GM12878 (cell line): Measurements from ENCODE around the gene CBFA2T3. TPM values are rescaled to one million over a fixed set of nuclear protein-coding genes. Genes with fewer than 3 reads are reported as not detected.

Source experiments
- ATAC-seq: fragments of 200-7000 bp; cut with Tn5 transposase; 3 replicates; pipeline ENCODE4 v1.9.1; 2020; ENCODE audit warnings: mild to moderate bottlenecking, moderate library complexity
- BruUV-seq: library from RNA; stranded (reverse); fragments of 400-500 nt; replicated peaks from 2 replicates; lab custom pipeline; 2021; lab: Mats Ljungman, UMichigan
- CTCF ChIA-PET: fragments of 300-600 bp; sonication (Branson Sonifier 250); formaldehyde crosslinking; extraction: SDS; loops from one replicate; lab custom pipeline; 2021; ENCODE audit warnings: inconsistent platforms; lab: Yijun Ruan, JAX
- POLR2A ChIA-PET: fragments of 350-600 bp; formaldehyde crosslinking; extraction: SDS; loops from one replicate; lab custom pipeline; 2021; ENCODE audit warnings: inconsistent platforms; lab: Charles Lee
- RAD21 ChIA-PET: fragments of 300-600 bp; sonication (Branson Sonifier 250); formaldehyde crosslinking; loops from one replicate; lab custom pipeline; 2023; ENCODE audit warnings: antibody characterized with exemption; ENCODE audit not compliant: unreplicated experiment; lab: Charles Lee
- SMC1A ChIA-PET: fragments of 300-600 bp; sonication (Branson Sonifier 250); formaldehyde crosslinking; loops from one replicate; lab custom pipeline; 2023; ENCODE audit not compliant: unreplicated experiment, uncharacterized antibody; lab: Charles Lee
- DNase-seq: peaks from one replicate; pipeline ENCODE4 v3.0.0-alpha.2; 2011; ENCODE audit warnings: low read depth, low spot score
- FAIRE-seq: peaks from 3 replicates; lab custom pipeline; 2011; peaks lifted over from hg19 to GRCh38; lab: Jason Lieb, UNC
- H2AFZ ChIP-seq: 2 replicates; pipeline ENCODE4 v1.6.0; 2011; ENCODE audit warnings: low read depth, low read length, control low read depth; ENCODE audit not compliant: control insufficient read depth
- H3K27ac ChIP-seq: 2 replicates; pipeline ENCODE4 v1.5.1; 2011; ENCODE audit warnings: control low read depth; ENCODE audit not compliant: control insufficient read depth, insufficient read depth
- H3K27me3 ChIP-seq, 2 experiments: replicated peaks in 1 of 2; 2 replicates each; pipeline versions ENCODE4 v1.6.0 to v1.6.1; 2011; ENCODE audit warnings: low read length in 1 of 2; ENCODE audit not compliant: control insufficient read depth in 2 of 2, insufficient read depth in 2 of 2
- H3K36me3 ChIP-seq, 2 experiments: 2 replicates each; pipeline ENCODE4 v1.5.1; 2011; ENCODE audit warnings: low read length in 1 of 2; ENCODE audit not compliant: control insufficient read depth in 2 of 2, insufficient read depth in 2 of 2
- H3K4me1 ChIP-seq: 2 replicates; pipeline ENCODE4 v1.6.1; 2011; ENCODE audit warnings: mild to moderate bottlenecking, low read length, moderate library complexity, mixed read lengths; ENCODE audit not compliant: control insufficient read depth, insufficient read depth
- H3K4me2 ChIP-seq: 2 replicates; pipeline ENCODE4 v1.6.0; 2011; ENCODE audit warnings: control low read depth; ENCODE audit not compliant: control insufficient read depth, insufficient read depth
- H3K4me3 ChIP-seq: fragments of 200-600 bp; sonication (generic); 2 replicates; pipeline ENCODE4 v1.5.1; 2016
- H3K79me2 ChIP-seq: 2 replicates; pipeline ENCODE4 v1.6.0; 2011; ENCODE audit warnings: low read length; ENCODE audit not compliant: control insufficient read depth, insufficient read depth
- H3K9ac ChIP-seq: 2 replicates; pipeline ENCODE4 v1.8.0; 2011; ENCODE audit warnings: low read length, control low read depth, mixed read lengths; ENCODE audit not compliant: control insufficient read depth, insufficient read depth
- H3K9me3 ChIP-seq: replicated peaks from 3 replicates; pipeline ENCODE4 v1.5.1; 2011; ENCODE audit warnings: mild to moderate bottlenecking, low read length; ENCODE audit not compliant: control insufficient read depth, insufficient read depth
- H4K20me1 ChIP-seq: 2 replicates; pipeline ENCODE4 v1.6.0; 2011; ENCODE audit not compliant: control insufficient read depth, insufficient read depth
- ATF3 ChIP-seq: IDR thresholded peaks from 2 replicates; pipeline ENCODE4 v1.6.1; 2011; ENCODE audit warnings: low read depth, mild to moderate bottlenecking, low read length, moderate library complexity, borderline replicate concordance; ENCODE audit errors: extremely low read depth
- FOXK2 ChIP-seq: fragments of 450-650 bp; IDR thresholded peaks from 2 replicates; pipeline ENCODE4 v1.6.1; 2017; ENCODE audit warnings: mild to moderate bottlenecking, moderate library complexity
- HDGF ChIP-seq: fragments of 450-650 bp; IDR thresholded peaks from 2 replicates; pipeline ENCODE4 v1.6.1; 2016; ENCODE audit warnings: antibody characterized with exemption
- MYC ChIP-seq: IDR thresholded peaks from 2 replicates; pipeline ENCODE4 v1.6.1; 2011; ENCODE audit warnings: mild to moderate bottlenecking, low read length, moderate library complexity, inconsistent platforms; ENCODE audit not compliant: insufficient read depth, insufficient replicate concordance, insufficient read length, severe bottlenecking
- NR2C1 ChIP-seq: fragments of 450-650 bp; IDR thresholded peaks from 2 replicates; pipeline ENCODE4 v1.6.1; 2017; ENCODE audit warnings: antibody characterized with exemption, mild to moderate bottlenecking, moderate library complexity
- SMAD1 ChIP-seq: fragments of 450-650 bp; IDR thresholded peaks from 2 replicates; pipeline ENCODE4 v1.6.1; 2018; ENCODE audit warnings: mild to moderate bottlenecking, low read depth; ENCODE audit not compliant: partially characterized antibody
- TCF12 ChIP-seq: IDR thresholded peaks from 2 replicates; pipeline ENCODE4 v1.6.1; 2011; ENCODE audit warnings: low read depth, mild to moderate bottlenecking, low read length
- TCF3 ChIP-seq: IDR thresholded peaks from 2 replicates; pipeline ENCODE4 v1.6.1; 2012; ENCODE audit warnings: low read depth, mild to moderate bottlenecking, low read length, borderline replicate concordance; ENCODE audit not compliant: insufficient read depth
- ZBED1 ChIP-seq: IDR thresholded peaks from 2 replicates; pipeline ENCODE4 v1.6.1; 2016; ENCODE audit warnings: borderline replicate concordance
- WGBS: methylation state at CpG from one replicate; pipeline ENCODE4 v1.1.6; 2016; ENCODE audit warnings: low lambda C conversion rate; ENCODE audit not compliant: insufficient replicate concordance, insufficient coverage; ENCODE audit errors: missing lambda C conversion rate; 5-methylcytosine and 5-hydroxymethylcytosine counted together
- in situ Hi-C: fragments of 300-500 bp; cut with MboI; formaldehyde crosslinking; loops from 9 replicates; pipeline ENCODE4 v1.14.3; 2018; ENCODE audit warnings: mixed read lengths
- intact Hi-C: fragments of 100-400 bp; cut with micrococcal nuclease; formaldehyde crosslinking; loops from one replicate; pipeline ENCODE4 v1.14.2; 2022; ENCODE audit not compliant: unreplicated experiment
- polyA plus RNA-seq, 11 experiments: library from polyadenylated mRNA; depleted of rRNA in 4 of 11; unstranded in 6 of 11; stranded (reverse) in 5 of 11; fragments of >200 nt; fragmentation: Nextera tagmentation in 4 of 11; fragmentation: Illumina TruSeq in 1 of 11; extraction: Ambion mirVana in 4 of 11; extraction: Trizol in 1 of 11; gene quantifications; 1 replicate in 1 of 11; 2 replicates in 10 of 11; pipeline versions ENCODE4 v1.2.1 to v1.2.3, GENCODE V29; 2011 to 2016; ENCODE audit warnings: inconsistent platforms in 2 of 11, missing spikeins in 2 of 11, low read depth in 1 of 11
- total RNA-seq, 4 experiments: library from RNA; depleted of rRNA in 3 of 4; stranded (reverse); fragments of >200 nt in 3 of 4; fragmentation: Illumina TruSeq in 1 of 4; extraction: Trizol in 1 of 4; gene quantifications; 2 replicates each; pipeline versions ENCODE4 v1.2.1 to v1.2.3, GENCODE V29; 2013 to 2021
- TF ChIP-seq, protein P1 (sequence below): fragments of 150-350 bp; IDR thresholded peaks from 2 replicates; pipeline ENCODE4 v1.6.1; 2014; ENCODE audit warnings: mild to moderate bottlenecking, low read depth, low read length
- TF ChIP-seq, protein P2 (sequence below): fragments of 450-650 bp; IDR thresholded peaks from 2 replicates; pipeline ENCODE4 v1.6.1; 2014; ENCODE audit warnings: mild to moderate bottlenecking
- TF ChIP-seq, protein P3 (sequence below): fragments of 450-650 bp; IDR thresholded peaks from 2 replicates; pipeline ENCODE4 v1.6.1; 2016; ENCODE audit warnings: mild to moderate bottlenecking, moderate library complexity, borderline replicate concordance

Gene CBFA2T3
- total and polyA plus RNA-seq, 10 of the 15 experiments (the other 5 are each of a cell fraction or from before 2014, with no cell fraction given): 0.69 to 42.6 (median 4.5) TPM

- TF ChIP-seq ATF3 (no peak), ZBED1 (no peak), MYC (no peak), HDGF (peak; percentile 28; the same call in 1 of the 2 replicates)
- TF ChIP-seq, protein P1, sequence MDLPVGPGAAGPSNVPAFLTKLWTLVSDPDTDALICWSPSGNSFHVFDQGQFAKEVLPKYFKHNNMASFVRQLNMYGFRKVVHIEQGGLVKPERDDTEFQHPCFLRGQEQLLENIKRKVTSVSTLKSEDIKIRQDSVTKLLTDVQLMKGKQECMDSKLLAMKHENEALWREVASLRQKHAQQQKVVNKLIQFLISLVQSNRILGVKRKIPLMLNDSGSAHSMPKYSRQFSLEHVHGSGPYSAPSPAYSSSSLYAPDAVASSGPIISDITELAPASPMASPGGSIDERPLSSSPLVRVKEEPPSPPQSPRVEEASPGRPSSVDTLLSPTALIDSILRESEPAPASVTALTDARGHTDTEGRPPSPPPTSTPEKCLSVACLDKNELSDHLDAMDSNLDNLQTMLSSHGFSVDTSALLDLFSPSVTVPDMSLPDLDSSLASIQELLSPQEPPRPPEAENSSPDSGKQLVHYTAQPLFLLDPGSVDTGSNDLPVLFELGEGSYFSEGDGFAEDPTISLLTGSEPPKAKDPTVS: peak; percentile 97
- TF ChIP-seq, protein P2, sequence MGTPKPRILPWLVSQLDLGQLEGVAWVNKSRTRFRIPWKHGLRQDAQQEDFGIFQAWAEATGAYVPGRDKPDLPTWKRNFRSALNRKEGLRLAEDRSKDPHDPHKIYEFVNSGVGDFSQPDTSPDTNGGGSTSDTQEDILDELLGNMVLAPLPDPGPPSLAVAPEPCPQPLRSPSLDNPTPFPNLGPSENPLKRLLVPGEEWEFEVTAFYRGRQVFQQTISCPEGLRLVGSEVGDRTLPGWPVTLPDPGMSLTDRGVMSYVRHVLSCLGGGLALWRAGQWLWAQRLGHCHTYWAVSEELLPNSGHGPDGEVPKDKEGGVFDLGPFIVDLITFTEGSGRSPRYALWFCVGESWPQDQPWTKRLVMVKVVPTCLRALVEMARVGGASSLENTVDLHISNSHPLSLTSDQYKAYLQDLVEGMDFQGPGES: no peak
- TF ChIP-seq, all 136 proteins: peak for 21
Observed at GRCh38 chr16:88983771-88984687, 7.0 kb upstream of the CBFA2T3 start (continued).

- ChIA-PET SMC1A (interaction anchor here (1.8 to 2.8 kb wide), 3 partner anchors 10 to 114 kb away, joined by 4 to 12 read pairs (median 6); no protein-coding TSS in a partner anchor), RAD21 (interaction anchor here (0.8 to 4.9 kb wide), 4 partner anchors 11 to 133 kb away, joined by 3 to 37 read pairs (median 3); partner anchors contain the start of genes GALNS and TRAPPC2L), CTCF (interaction anchor here (0.7 to 2.4 kb wide), 3 partner anchors 11 to 41 kb away, joined by 3 to 11 read pairs (median 3); no protein-coding TSS in a partner anchor), POLR2A (interaction anchor here (1.1 to 2.4 kb wide), 4 partner anchors 13 to 78 kb away, joined by 3 to 20 read pairs (median 6); no protein-coding TSS in a partner anchor)
- Histone ChIP-seq H3K79me2 (peaks cover 5% of the 10 kb centered on the region), H3K4me2 (peak overlapping the region; percentile 19), H3K9me3 (no peaks in the 10 kb centered on the region), H3K4me3 (no peak overlapping the region), H2AFZ (peak overlapping the region; percentile 8; the same call in 1 of the 2 replicates), H3K9ac (peak overlapping the region; percentile 2; the same call in 1 of the 2 replicates), H4K20me1 (no peaks in the 10 kb centered on the region), H3K27ac (peak overlapping the region; percentile 51), H3K4me1 (peaks cover 58% of the 10 kb centered on the region), H3K27me3 (no peaks in the 10 kb centered on the region), H3K36me3 (no peaks in the 10 kb centered on the region)
- WGBS: 6% methylated on average over 11 of the region's 11 CpGs
- no TSS peak for BruUV-seq
- in situ Hi-C loops (no loop called here), intact Hi-C loops (no loop called here)
- ATAC-seq (peak; percentile 50), FAIRE-seq (no peak), DNase-seq (no peak)
- TF ChIP-seq, protein P3, sequence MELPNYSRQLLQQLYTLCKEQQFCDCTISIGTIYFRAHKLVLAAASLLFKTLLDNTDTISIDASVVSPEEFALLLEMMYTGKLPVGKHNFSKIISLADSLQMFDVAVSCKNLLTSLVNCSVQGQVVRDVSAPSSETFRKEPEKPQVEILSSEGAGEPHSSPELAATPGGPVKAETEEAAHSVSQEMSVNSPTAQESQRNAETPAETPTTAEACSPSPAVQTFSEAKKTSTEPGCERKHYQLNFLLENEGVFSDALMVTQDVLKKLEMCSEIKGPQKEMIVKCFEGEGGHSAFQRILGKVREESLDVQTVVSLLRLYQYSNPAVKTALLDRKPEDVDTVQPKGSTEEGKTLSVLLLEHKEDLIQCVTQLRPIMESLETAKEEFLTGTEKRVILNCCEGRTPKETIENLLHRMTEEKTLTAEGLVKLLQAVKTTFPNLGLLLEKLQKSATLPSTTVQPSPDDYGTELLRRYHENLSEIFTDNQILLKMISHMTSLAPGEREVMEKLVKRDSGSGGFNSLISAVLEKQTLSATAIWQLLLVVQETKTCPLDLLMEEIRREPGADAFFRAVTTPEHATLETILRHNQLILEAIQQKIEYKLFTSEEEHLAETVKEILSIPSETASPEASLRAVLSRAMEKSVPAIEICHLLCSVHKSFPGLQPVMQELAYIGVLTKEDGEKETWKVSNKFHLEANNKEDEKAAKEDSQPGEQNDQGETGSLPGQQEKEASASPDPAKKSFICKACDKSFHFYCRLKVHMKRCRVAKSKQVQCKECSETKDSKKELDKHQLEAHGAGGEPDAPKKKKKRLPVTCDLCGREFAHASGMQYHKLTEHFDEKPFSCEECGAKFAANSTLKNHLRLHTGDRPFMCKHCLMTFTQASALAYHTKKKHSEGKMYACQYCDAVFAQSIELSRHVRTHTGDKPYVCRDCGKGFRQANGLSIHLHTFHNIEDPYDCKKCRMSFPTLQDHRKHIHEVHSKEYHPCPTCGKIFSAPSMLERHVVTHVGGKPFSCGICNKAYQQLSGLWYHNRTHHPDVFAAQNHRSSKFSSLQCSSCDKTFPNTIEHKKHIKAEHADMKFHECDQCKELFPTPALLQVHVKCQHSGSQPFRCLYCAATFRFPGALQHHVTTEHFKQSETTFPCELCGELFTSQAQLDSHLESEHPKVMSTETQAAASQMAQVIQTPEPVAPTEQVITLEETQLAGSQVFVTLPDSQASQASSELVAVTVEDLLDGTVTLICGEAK: no peak
- no peak for TF ChIP-seq TCF12
- no peak for TF ChIP-seq FOXK2
- TF ChIP-seq SMAD1: no peak
- no peak for TF ChIP-seq TCF3
- no peak for TF ChIP-seq NR2C1
- TF ChIP-seq ATF3: no peak
Observed at GRCh38 chr16:88983165-88983564, 6.2 kb upstream of the CBFA2T3 start.
